Medulla oblongata (tissue), 1 donor: Measurements from ENCODE around the gene ITGB5.
A peak's percentile ranks its signal among the peaks of the same experiment; 100 is the strongest.

Source experiments
- DNase-seq: peaks from one replicate; pipeline ENCODE4 v3.0.0-alpha.2; 2015; ENCODE audit errors: extremely low spot score

The ITGB5 gene

GRCh38 chr3:124772081-124772831, 114.9 kb downstream of the ITGB5 start:
- DNase-seq: peak; percentile 87

GRCh38 chr3:124771083-124771445, 116.1 kb downstream of the ITGB5 start:
- no peak for DNase-seq

- DNase-seq: peak; percentile 57
These were observed 116.7 kb downstream of the ITGB5 start for GRCh38 chr3:124770336-124771082.

GRCh38 chr3:124769462-124769861, 117.7 kb downstream of the ITGB5 start:
- DNase-seq: no peak

GRCh38 chr3:124768812-124769211, 118.4 kb downstream of the ITGB5 start:
- DNase-seq: no peak

- no peak for DNase-seq
These were observed 119.5 kb downstream of the ITGB5 start for GRCh38 chr3:124767691-124768090.

- no peak for DNase-seq
These were observed 119.9 kb downstream of the ITGB5 start for GRCh38 chr3:124767264-124767663.

- no peak for DNase-seq
These were observed 120.8 kb downstream of the ITGB5 start for GRCh38 chr3:124766113-124767095.

- DNase-seq: no peak
These were observed 121.8 kb downstream of the ITGB5 start for GRCh38 chr3:124765197-124765840.

- peak; percentile 87 for DNase-seq
These were observed 122.4 kb downstream of the ITGB5 start for GRCh38 chr3:124764746-124765145.

- DNase-seq: no peak
These were observed 123.4 kb downstream of the ITGB5 start for GRCh38 chr3:124763644-124764358.

GRCh38 chr3:124763206-124763605, 124.0 kb downstream of the ITGB5 start:
- DNase-seq: no peak

GRCh38 chr3:124762661-124763011, 124.5 kb downstream of the ITGB5 start:
- DNase-seq: no peak

- DNase-seq: no peak
These were observed 125.1 kb downstream of the ITGB5 start for GRCh38 chr3:124761935-124762660.

- peak; percentile 95 for DNase-seq
These were observed 125.8 kb downstream of the ITGB5 start for GRCh38 chr3:124761250-124761796.

GRCh38 chr3:124760601-124761000, 126.6 kb downstream of the ITGB5 start:
- peak; percentile 46 for DNase-seq

GRCh38 chr3:124759666-124760401, 127.3 kb downstream of the ITGB5 start:
- no peak for DNase-seq

GRCh38 chr3:124758851-124759635, 128.1 kb downstream of the ITGB5 start:
- DNase-seq: no peak
